ENCODE measurements around the gene ROR2. TPM values are rescaled to one million over a fixed set of nuclear protein-coding genes. Genes with fewer than 3 reads are reported as not detected.

The ROR2 gene
- total RNA-seq, 4 donors from 2014 or later: 4.2 to 23.2 (median 11.2) TPM

DNA sequence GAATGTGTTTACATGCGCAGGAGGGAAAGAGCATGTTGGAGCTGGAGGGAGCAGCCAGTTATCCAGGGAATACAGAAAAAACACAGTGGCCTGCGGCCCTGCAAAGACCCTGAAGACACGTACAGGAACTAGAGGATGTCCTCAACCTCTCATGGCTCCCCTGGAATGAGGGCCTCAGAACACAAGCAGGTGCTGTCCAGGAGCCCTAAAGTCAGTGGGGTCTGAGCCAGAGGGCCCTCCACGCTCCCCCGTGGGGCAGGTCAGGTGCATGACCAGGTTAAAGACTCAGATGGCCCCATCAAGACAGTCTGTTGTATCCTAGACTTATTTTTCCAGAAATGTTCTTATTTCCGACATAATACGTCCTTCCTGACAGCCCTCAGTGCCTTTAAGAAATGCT is 106.9 kb downstream of the ROR2 start:
- no peak overlapping the region for H3K4me3 ChIP-seq
- TF ChIP-seq, protein P1, sequence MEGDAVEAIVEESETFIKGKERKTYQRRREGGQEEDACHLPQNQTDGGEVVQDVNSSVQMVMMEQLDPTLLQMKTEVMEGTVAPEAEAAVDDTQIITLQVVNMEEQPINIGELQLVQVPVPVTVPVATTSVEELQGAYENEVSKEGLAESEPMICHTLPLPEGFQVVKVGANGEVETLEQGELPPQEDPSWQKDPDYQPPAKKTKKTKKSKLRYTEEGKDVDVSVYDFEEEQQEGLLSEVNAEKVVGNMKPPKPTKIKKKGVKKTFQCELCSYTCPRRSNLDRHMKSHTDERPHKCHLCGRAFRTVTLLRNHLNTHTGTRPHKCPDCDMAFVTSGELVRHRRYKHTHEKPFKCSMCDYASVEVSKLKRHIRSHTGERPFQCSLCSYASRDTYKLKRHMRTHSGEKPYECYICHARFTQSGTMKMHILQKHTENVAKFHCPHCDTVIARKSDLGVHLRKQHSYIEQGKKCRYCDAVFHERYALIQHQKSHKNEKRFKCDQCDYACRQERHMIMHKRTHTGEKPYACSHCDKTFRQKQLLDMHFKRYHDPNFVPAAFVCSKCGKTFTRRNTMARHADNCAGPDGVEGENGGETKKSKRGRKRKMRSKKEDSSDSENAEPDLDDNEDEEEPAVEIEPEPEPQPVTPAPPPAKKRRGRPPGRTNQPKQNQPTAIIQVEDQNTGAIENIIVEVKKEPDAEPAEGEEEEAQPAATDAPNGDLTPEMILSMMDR (IDR thresholded peaks at IDR 0.05): no peak
- no peak for TF ChIP-seq POLR2AphosphoS5 (IDR thresholded peaks at IDR 0.05)
- TF ChIP-seq EP300 (IDR thresholded peaks at IDR 0.05; ENCODE audit: low read depth): no peak
- TF ChIP-seq POLR2A (IDR thresholded peaks at IDR 0.05): no peak
- H3K27me3 ChIP-seq: no peaks in the 10 kb centered on the region
- in situ Hi-C loops (cut with MboI; ENCODE audit: low pct_ligation_motif_present in 1 of 4, low pct_unique_long_range_greater_than_20kb in 1 of 4, low sequenced_read_pairs in 3 of 4) (no loop called here), intact Hi-C loops (cut with DNase I; ENCODE audit: low total_unique reads) (loop anchor here (10.0 kb wide), 1 partner anchor 102 kb away; no protein-coding TSS in a partner anchor)
- H3K9me3 ChIP-seq: no peaks in the 10 kb centered on the region
- H3K4me1 ChIP-seq: peaks cover 7 to 33% (median 25%) of the 10 kb centered on the region in 4 donors
- no peak for DNase-seq
- no peaks in the 10 kb centered on the region for H3K36me3 ChIP-seq
- WGBS, 2 donors (ENCODE audit: low coverage in 1 of 2): 77 to 94% methylated on average over 2 to 7 of the region's 7 CpGs
- peak overlapping the region; percentile 58 to 84 (median 71) for H3K27ac ChIP-seq

DNA sequence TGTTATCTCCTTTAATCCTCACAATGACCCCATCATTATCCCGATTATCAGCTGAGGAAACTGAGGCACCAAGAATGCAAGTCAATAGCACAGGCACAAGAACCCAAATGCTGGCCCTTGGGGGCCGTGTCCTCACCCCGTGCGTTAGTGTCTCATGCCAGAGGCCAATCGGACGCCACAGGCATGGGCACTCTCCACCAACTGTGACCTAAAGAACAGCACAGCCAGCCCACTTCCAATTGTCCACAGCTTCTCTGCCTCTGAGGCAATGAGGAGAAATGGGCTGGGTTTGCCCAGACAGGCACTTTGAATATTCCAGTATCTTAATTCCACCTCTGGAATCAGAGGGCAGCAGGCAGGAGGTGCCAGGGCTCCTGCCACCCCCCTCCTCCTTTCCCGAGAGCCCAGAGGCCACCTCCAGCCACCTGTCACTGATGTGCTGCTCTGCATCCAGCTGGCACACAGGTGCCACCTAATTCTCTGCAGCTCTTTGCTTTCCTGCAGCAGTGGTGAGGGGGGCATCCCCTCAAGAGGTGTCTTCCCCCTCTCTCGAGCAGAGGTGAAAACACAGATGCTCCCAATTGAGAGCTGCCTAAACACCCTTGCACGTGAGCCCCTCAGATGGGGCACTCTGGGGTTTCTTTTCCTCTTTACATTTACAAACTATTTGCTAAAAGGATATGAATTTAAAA is 107.5 kb downstream of the ROR2 start:
- intact Hi-C loops (cut with DNase I; ENCODE audit: low total_unique reads): loop anchor here (10.0 kb wide), 1 partner anchor 102 kb away; no protein-coding TSS in a partner anchor
- Histone ChIP-seq H3K27ac (peak overlapping the region in 3 of 4 donors; percentile 69 to 84 (median 73)), H3K36me3 (no peaks in the 10 kb centered on the region), H3K9me3 (no peaks in the 10 kb centered on the region), H3K27me3 (no peaks in the 10 kb centered on the region), H3K4me1 (peaks cover 12 to 39% (median 31%) of the 10 kb centered on the region in 4 donors), H3K4me3 (no peak overlapping the region)
- 61 to 85% methylated on average over 2 to 9 of the region's 9 CpGs for WGBS, 2 donors (ENCODE audit: low coverage in 1 of 2)
- no peak for DNase-seq
- TF ChIP-seq POLR2AphosphoS5 (IDR thresholded peaks at IDR 0.05): no peak
- TF ChIP-seq, protein P1 (IDR thresholded peaks at IDR 0.05): no peak
- TF ChIP-seq EP300 (IDR thresholded peaks at IDR 0.05; ENCODE audit: low read depth): no peak
- TF ChIP-seq POLR2A (IDR thresholded peaks at IDR 0.05): no peak
- in situ Hi-C loops (cut with MboI; ENCODE audit: low pct_ligation_motif_present in 1 of 4, low pct_unique_long_range_greater_than_20kb in 1 of 4, low sequenced_read_pairs in 3 of 4): no loop called here

DNA sequence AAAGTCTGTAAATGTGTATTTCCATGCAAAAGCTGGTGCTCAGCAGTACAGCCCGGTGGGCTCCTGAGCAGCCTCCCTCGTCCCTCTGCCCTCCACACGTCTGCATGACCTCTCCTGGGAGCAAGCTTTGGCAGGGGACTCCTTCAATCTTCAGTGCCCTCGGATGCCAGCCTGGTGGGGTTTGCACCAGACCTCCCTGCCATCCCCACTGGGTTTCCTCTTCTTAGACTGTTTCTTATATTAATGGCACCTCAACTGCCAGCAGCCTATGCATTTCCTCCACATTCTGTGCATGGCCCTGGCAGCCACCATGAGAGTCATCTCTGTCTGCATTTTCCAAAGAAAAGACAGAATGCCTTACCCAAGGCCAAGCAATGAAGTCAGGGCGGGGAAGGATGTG is 108.4 kb downstream of the ROR2 start:
- DNase-seq: no peak

DNA sequence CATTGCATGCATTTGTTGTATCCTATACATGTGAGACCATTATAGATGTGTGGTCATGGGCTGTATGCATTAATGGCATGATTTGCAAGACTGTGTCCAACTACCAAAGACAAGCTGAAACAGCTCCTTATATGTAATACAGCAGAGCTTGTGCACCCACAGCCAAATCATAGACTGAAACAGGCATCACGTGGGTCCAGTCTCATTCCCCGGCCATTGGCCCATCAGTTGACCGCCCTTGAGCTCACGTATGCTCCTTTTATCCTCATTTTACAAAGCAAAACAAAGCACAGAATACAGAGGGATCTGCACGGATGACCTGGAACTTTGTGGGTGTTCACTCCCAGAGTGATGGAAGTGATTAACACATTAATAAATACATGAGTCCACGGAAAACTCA is 109.1 kb downstream of the ROR2 start:
- H3K4me1 ChIP-seq: peaks cover 14 to 43% (median 37%) of the 10 kb centered on the region in 4 donors
- 90 to 91% methylated on average over 6 of the region's 6 CpGs for WGBS, 2 donors (ENCODE audit: low coverage in 1 of 2)
- in situ Hi-C loops (cut with MboI; ENCODE audit: low pct_ligation_motif_present in 1 of 4, low pct_unique_long_range_greater_than_20kb in 1 of 4, low sequenced_read_pairs in 3 of 4): no loop called here
- H3K27me3 ChIP-seq: no peaks in the 10 kb centered on the region
- DNase-seq: no peak
- TF ChIP-seq POLR2AphosphoS5 (IDR thresholded peaks at IDR 0.05) (no peak), POLR2A (IDR thresholded peaks at IDR 0.05) (no peak), EP300 (IDR thresholded peaks at IDR 0.05; ENCODE audit: low read depth) (no peak)
- TF ChIP-seq, protein P1 (IDR thresholded peaks at IDR 0.05): no peak
- no peaks in the 10 kb centered on the region for H3K9me3 ChIP-seq
- H3K4me3 ChIP-seq: no peak overlapping the region
- intact Hi-C loops (cut with DNase I; ENCODE audit: low total_unique reads): loop anchor here (10.0 kb wide), 1 partner anchor 104 kb away; no protein-coding TSS in a partner anchor
- H3K36me3 ChIP-seq: no peaks in the 10 kb centered on the region
- peak overlapping the region in 1 of 4 donors; percentile 70 for H3K27ac ChIP-seq

More for the DNA sequence above, 108.4 kb downstream of the ROR2 start:
- in situ Hi-C loops (cut with MboI; ENCODE audit: low pct_ligation_motif_present in 1 of 4, low pct_unique_long_range_greater_than_20kb in 1 of 4, low sequenced_read_pairs in 3 of 4): no loop called here
- TF ChIP-seq POLR2A (IDR thresholded peaks at IDR 0.05) (no peak), EP300 (IDR thresholded peaks at IDR 0.05; ENCODE audit: low read depth) (no peak), POLR2AphosphoS5 (IDR thresholded peaks at IDR 0.05) (no peak)
- TF ChIP-seq, protein P1 (IDR thresholded peaks at IDR 0.05): no peak
- H3K27me3 ChIP-seq: no peaks in the 10 kb centered on the region
- H3K27ac ChIP-seq: peak overlapping the region in 1 of 4 donors; percentile 70
- intact Hi-C loops (cut with DNase I; ENCODE audit: low total_unique reads): loop anchor here (10.0 kb wide), 1 partner anchor 103 kb away; no protein-coding TSS in a partner anchor
- 81 to 96% methylated on average over 3 to 5 of the region's 5 CpGs for WGBS, 2 donors (ENCODE audit: low coverage in 1 of 2)
- H3K4me1 ChIP-seq: peaks cover 14 to 42% (median 37%) of the 10 kb centered on the region in 4 donors
- no peaks in the 10 kb centered on the region for H3K36me3 ChIP-seq
- no peaks in the 10 kb centered on the region for H3K9me3 ChIP-seq
- no peak overlapping the region for H3K4me3 ChIP-seq
